GM12872 (cell line): Measurements from ENCODE around the gene CSNK1G2.

Source experiments
- TF ChIP-seq, protein P1 (sequence below): IDR thresholded peaks from 3 replicates; pipeline ENCODE4 v1.5.1; 2011; ENCODE audit warnings: low read depth, mild to moderate bottlenecking, low read length, moderate library complexity; ENCODE audit not compliant: insufficient read depth

The CSNK1G2 gene

DNA sequence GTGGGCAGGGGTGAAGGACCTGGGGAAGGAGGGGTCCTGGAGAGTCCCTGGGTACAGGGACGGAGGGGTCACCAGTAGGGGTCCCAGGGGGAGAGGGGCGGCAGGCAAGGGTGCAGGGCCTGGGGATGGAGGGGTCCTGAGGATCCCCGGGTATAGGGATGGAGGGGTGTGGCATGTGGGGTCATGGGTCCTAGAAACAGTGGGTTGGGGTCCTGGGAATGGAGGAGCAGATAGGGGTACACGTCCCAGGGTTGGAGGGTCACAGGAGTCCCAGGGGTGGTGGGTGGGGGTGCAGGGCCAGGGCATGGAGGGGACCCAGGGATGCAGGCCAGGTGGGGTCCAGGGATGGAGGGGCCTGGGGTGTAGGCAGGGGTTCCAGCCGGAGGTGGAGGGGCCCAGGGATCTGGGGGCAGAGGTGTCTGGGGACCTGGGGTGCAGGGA, 73.2 kb downstream of the CSNK1G2 start:
- TF ChIP-seq, protein P1, sequence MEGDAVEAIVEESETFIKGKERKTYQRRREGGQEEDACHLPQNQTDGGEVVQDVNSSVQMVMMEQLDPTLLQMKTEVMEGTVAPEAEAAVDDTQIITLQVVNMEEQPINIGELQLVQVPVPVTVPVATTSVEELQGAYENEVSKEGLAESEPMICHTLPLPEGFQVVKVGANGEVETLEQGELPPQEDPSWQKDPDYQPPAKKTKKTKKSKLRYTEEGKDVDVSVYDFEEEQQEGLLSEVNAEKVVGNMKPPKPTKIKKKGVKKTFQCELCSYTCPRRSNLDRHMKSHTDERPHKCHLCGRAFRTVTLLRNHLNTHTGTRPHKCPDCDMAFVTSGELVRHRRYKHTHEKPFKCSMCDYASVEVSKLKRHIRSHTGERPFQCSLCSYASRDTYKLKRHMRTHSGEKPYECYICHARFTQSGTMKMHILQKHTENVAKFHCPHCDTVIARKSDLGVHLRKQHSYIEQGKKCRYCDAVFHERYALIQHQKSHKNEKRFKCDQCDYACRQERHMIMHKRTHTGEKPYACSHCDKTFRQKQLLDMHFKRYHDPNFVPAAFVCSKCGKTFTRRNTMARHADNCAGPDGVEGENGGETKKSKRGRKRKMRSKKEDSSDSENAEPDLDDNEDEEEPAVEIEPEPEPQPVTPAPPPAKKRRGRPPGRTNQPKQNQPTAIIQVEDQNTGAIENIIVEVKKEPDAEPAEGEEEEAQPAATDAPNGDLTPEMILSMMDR, result no peak

DNA sequence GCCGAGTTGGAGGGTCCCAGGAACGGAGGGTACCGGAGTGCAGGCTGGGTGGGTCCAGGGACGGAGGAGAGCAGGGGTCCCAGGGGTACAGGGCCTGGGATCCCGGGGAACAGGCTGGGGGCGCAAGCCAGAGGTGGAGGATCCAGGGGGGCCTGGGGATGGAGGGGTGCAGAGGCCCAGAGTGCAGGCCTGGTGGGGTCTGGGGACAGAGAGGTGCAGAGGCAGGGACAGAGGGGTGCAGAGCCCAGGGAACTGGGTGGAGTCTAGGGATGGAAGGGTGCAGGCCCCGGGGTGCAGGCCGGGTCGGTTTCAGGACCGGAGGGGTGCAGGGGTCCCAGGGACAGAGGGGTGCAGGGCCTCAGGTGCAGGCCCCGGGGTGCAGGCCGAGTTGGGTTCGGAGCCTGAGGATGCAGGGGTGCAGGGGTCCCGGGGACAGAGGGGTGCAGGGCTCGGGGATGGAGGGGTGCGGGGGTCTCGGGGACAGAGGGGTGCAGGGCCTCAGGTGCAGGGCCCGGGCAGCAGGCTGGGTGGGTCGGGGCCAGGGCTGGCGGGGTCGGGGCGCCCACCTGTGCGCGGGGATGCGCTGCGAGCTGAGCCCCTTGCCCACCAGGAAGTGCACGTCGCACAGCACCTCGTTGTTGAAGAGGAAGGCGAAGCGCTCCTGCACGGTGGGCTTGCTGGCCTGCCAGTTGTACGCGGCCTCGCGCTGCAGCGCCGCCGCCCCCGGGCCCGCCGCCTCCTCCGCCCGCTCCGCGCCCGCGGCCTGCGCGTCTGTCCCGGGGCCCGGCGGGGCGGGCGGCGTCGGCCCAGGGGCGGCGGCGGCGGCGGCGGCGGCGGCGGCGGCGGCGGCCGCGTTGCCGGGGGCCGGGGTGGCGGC, 74.0 kb downstream of the CSNK1G2 start:
- TF ChIP-seq, protein P1, result no peak

DNA sequence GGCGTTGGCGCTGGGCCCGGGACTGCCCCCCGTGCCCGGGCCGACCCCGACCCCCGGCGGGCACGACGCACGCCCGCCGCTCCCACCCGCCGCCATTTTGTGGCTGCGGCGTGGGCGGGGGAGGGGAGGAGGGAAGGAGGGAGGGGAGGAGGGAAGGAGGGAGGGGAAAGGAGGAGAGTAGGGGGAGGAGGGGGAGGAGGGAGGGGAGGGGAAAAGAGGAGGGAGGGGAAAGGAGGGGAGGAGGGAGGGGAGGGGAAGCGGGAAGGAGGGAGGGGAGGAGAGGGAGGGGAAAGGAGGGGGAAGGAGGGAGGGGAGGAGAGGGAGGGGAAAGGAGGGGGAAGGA, 74.6 kb downstream of the CSNK1G2 start, which contains the start of gene BTBD2:
Gene BTBD2, minus strand, starts transcription at position 107 of the 343 bp plus-strand sequence. Its CDS starts 11 bp downstream, at position 96.
- TF ChIP-seq, protein P1, result no peak

DNA sequence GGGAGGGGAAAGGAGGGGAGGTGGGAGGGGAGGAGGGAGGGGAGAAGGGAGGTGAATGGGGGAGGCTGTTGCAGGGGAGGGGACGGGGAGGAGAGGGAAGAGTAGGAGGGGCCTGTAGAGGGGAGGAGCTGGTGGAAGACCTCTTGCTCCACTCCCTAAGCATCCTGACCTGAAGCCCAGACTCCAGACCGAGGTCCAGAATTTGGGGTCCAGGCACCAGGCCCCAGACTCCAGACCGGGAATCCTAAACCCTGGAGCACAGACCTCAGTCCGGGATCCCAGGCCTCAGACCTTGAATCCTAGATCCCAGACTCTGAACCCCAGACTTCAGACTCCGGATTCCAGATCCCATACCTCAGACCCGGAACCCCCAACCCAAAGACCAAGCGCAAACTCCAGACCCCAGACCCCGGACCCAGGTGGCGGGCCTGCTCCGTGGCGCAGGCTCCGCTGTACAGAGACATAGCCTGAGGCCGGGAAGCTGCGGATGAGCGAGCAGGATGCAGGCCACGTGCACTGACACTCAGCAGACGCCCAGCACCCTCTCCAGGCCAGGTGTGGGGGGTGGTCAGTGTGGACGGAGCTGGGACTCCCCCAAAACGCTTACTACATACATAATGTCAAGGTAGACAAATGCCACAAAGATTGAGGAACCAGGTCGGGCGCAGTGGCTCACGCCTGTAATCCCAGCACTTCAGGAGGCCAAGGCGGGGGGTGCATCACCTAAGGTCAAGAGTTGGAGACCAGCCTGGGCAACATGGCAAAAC, 75.3 kb downstream of the CSNK1G2 start:
- TF ChIP-seq, protein P1, result no peak

DNA sequence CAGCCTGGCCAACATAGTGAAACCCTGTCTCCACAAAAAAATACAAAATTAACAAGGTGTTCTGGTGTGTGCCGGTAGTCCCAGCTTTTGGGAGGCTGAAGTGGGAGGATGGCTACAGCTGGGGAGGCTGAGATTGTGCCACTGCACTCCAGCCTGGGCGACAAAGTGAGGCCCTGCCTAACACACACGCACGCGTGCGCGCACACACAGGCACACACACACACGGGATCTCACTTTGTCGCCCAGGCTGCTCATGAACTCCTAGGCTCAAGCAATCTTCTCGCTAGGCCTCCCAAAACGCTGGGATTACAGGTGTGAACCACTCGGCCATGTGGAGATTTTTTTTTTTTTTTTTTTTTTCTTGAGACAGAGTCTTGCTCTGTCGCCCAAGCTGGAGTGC, 77.8 kb downstream of the CSNK1G2 start:
- TF ChIP-seq, protein P1, result no peak

DNA sequence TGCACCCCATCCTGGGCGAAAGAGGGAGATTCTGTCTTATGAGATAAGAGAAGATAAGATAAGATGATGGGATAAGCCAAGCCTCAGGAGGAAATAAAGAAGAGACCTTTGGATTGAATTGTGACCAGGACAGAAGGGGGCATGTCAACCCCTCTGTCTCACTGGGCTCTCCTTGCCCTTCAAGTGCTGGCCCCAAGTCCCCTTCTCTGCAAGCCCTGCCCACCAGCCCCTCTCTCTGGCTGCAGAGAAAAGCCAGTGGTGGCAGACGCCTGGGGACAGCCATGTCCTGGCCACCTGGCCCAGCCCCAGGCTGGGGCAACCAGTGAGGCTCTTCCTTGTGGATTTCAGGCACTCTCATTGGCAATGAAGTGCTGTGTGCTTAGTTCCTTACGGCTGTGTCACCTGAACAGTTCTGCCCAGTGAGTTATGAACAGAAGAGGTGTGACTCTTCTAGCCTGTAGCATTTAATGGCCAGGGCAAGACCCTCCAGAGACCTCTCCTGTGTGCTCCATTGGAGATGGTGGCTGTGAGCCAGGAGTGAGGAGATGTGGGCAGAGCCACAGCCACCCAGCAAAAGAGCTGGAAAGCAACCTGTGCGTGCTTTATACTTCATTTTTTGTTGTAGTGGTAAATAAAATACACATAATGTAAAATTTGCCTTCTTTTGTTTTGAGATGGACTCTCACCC, 80.6 kb downstream of the CSNK1G2 start:
- TF ChIP-seq, protein P1, result no peak

DNA sequence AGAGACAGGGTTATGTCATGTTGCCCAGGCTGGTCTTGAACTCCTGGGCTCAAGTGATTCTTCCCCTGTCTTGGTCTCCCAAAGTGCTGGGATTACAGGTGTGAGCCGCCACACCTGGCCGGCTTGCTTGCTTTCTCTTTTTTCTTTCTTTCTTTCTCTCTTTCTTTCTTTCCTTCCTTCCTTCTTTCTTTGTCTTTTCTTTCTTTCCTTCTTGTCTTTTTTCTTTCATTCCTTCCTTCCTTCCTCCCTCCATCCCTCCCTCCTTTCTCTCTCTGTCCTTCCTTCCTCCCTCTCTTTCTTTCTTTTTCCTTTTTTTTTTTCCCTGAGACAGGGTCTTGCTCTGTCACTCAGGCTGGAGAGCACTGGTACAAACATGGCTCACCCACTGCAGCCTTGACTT, 81.3 kb downstream of the CSNK1G2 start:
- TF ChIP-seq, protein P1, result no peak
